HG02981 (cell line): ENCODE results near the gene TOMM22.
"Not testable (repeated sequence)": the region's sequence is repeated elsewhere in the genome, so short reads cannot be mapped to it uniquely, and the experiment has no call there.

Source experiments
- ATAC-seq: cut with Tn5 transposase; IDR thresholded peaks from one replicate; pipeline ENCODE4 v1.9.1; 2021; ENCODE audit warnings: mild to moderate bottlenecking, moderate library complexity; ENCODE audit not compliant: unreplicated experiment

TOMM22 gene

GRCh38 chr22:38681582-38682335 is at the start of gene TOMM22:
TOMM22 (plus strand) TSS chr22:38681957; CDS start chr22:38681979, 22 bp downstream.
- peak; percentile 91 for ATAC-seq

GRCh38 chr22:38632528-38632927 is 49.2 kb upstream of the TOMM22 start:
- no peak for ATAC-seq

DNA sequence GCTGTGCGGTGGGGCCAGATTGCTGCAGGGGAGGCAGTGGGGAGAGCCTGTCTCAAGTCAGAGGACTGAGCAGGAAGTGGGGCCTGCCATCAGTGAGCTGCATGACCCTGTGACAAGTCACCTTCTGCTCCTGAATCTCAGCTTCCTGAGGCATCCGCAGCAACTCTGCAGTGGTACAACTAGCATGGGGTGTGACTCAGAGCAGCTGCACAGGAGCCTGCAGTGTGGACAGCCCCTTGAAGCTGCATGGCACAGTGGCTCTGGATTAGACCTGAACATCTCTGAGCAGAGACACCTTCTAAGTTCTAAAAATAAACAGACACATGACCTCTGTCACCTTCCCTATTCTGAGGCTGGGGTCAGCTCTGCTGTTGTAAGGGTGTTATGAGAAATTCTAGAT is 43.5 kb upstream of the TOMM22 start:
- ATAC-seq: no peak

DNA sequence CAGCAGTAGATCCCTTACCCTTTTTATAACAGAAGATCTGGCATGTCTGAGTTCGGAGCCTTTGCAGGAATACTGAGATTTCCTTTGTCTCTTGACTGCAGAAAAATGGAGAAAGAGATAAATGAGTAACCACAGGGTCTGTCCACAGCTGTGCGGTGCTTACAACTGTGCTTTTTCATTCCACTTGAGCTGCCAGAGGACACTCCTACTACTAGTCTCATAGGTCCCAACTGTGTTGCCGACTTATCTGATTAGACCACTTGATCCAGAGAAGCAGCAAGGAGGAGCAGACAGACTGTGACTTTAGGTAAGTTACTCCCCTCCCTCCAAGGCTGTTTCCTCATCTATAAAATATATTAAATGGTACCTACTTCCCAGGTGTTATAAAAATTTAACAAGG is 43.0 kb upstream of the TOMM22 start:
- ATAC-seq: no peak

- no peak for ATAC-seq
Measured at GRCh38 chr22:38641476-38642040, 40.2 kb upstream of the TOMM22 start.

GRCh38 chr22:38644245-38644644 is 37.5 kb upstream of the TOMM22 start:
- ATAC-seq: not testable (repeated sequence)

DNA sequence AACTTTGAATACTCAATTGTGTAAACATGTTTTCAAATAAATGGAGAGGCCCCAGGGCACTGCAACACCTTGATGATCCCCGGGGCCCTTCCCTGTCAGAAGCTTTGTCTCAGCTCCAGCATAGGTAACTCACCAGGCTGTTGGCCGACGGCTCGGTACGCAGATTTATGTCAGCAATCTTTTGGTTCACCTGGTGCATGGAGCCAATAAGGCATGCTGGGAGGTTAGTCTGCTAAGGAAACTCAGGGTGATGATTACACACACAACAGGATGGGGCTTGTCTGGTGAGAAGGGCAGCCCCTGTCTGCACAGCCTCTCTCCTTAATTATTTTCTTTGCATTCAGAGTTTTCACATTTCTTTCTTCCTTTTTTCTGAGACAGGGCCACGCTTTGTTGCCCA is 36.3 kb upstream of the TOMM22 start:
- no peak for ATAC-seq

DNA sequence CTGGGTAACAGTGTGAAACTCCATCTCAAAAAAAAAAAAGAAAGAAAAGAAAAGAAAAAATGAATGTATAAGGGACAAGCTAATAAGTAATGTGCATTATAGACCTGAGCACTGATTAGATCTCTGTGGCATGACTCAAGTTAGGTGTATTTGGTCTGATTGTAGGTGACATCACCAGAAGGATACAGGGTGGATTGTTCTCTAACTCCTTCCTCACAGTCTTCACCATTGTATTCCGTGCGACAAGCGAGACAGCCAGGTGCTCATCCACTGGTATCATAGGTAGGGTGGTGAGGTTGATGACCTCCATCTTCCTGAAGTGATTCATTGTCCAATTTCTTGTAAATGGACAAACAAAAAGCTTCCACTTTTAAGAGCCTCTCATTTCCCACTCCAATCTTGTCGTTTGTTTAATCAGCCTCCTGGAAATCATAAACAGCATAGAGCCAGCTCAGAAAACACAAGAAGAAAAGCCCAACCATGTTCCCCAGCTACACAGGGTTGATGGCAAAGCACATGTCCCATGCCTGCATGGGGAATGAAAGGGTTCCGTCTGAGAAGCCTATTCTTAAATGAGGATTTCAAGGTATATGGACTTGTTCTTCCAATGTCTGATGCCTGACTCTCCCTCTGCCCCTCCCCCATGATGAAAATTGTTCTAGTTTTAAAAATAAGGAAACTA is 31.8 kb upstream of the TOMM22 start:
- ATAC-seq: no peak

DNA sequence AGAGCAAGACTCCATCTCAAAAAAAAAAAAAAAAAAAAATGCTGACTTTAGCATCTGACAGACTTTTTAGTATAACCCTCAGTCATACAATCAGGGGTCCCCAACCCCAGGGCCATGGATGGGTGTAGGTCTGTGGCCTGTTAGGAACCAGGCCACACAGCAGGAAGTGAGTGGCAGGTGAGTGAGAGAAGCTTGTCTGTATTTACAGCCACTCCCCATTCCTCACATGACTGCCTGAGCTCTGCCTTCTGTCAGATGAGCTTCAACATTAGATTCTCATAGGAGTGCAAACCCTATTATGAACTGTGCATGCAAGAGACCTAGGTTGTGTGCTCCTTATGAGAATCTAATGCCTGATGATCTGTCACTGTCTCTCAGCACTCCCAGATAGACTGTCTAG is 28.9 kb upstream of the TOMM22 start:
- no peak for ATAC-seq

DNA sequence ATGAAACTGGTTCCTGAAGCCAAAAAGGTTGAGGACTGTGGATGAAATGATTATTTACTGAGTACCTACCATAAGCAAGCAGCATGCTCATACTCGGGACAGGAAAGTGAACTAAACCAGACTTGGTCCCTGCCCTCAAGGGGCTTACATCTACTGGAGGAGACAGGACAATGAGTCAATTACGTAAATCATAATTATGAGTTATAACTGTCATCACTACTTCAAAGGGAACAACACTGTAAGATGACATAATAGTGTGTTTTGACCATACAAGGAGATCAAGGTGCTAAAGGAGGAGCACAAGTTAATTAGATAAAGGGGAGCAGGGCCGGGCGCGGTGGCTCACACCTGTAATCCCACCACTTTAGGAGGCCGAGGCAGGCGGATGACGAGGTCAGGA is 28.0 kb upstream of the TOMM22 start:
- ATAC-seq: no peak

GRCh38 chr22:38655519-38656255 is 26.1 kb upstream of the TOMM22 start:
- no peak for ATAC-seq

GRCh38 chr22:38656256-38657044 is 25.3 kb upstream of the TOMM22 start, which contains the start of the genes CBY1 and FAM227A:
CBY1 (plus strand) TSS chr22:38656638; CDS start chr22:38668055, 11,417 bp downstream.
FAM227A (minus strand) TSS chr22:38656392; CDS start chr22:38650168, 6,224 bp downstream.
- peak; percentile 74 for ATAC-seq

- no peak for ATAC-seq
Measured at GRCh38 chr22:38657045-38657909, 24.5 kb upstream of the TOMM22 start.

- ATAC-seq: no peak
Measured at GRCh38 chr22:38674888-38675287, 6.9 kb upstream of the TOMM22 start.

DNA sequence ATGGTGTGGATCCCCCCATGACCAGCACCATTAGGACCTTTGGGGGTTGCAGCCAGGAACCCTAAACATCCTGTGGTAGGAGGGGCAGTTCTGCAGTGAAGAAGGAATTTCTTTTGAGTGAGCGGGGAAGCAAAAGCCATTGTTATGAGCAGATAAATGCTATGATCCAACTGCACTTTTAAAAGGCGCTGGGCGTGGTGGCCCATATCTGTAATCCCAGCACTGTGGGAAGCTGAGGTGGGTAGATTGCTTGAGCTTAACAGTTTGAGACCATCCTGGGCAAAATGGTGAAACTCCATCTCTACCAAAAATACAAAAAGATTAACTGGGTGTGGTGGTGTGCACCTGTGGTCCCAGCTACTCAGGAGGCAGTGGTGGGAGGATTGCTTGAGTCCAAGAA is 5.9 kb upstream of the TOMM22 start:
- ATAC-seq: no peak

- ATAC-seq: no peak
Measured at GRCh38 chr22:38684895-38685294, 3.1 kb downstream of the TOMM22 start.

DNA sequence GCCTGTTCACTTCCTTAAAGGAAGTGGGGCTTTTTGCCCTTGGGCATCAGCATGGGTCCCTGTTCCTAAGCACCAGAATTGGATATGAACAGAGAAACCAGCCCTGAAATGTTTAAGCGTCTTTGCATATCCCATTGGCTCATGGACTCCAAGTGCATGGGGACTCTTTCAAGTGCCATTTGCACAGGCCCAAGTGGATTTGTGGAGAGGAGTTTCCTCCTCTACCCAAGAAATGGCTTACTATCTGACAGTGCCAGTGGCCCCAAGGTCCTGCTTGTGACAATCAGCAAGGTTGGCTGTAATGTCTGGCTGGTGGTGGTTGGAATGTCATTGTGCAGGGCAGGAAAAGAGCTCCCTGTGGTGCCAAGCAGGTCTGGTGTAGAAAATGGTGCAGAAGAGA is 4.0 kb downstream of the TOMM22 start:
- ATAC-seq: no peak

DNA sequence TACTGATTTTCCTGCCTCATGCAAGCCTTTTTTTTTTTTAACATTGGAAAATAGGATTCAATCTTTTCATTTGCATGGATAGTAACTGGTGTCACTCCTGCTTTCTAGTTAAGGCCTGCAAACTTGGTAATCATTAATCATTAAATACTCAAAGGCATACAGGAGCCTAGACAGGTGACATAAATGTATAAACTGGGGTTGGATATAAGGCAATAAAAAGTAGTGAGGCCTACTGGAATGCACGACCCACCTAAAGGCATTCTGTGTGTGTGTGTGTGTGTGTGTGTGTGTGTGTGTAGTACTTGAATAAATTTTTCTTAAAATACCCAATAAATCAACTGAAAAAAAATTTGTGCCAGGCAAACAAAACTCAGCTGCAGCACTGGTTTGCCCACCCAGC is 7.9 kb downstream of the TOMM22 start:
- ATAC-seq: no peak

DNA sequence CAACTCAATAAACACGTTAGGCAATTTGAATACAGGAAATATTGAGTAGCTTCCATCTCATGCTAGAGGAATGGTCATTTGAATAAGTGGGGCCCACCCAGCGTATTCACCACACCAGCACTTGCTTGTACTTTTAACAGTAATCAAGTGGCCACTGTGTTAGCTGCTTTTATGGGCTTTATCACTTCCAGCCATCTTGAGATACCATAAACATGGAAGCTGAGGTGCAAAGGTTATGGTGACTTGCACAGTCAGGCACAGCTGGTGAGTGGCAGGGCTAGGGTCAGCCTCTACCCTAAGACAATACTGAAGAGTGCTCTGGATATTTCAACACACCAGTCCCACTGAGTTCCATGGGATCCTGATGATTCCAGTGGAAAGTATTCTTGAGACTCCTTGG is 12.3 kb downstream of the TOMM22 start:
- ATAC-seq: no peak

- no peak for ATAC-seq
Measured at GRCh38 chr22:38694940-38695339, 13.2 kb downstream of the TOMM22 start.
